ENCODE results near the gene TP63.

TP63 gene

GRCh38 chr3:189714991-189715961 is 84.1 kb downstream of the TP63 start:
- no peak overlapping the region for H3K27ac Mint-ChIP-seq
- H3K27me3 Mint-ChIP-seq = peaks cover 4% of the 10 kb centered on the region
- H3K36me3 Mint-ChIP-seq (ENCODE audit: low read depth) = no peaks in the 10 kb centered on the region
- no peaks in the 10 kb centered on the region for H3K4me1 Mint-ChIP-seq (ENCODE audit: low read depth)
- H3K9me3 Mint-ChIP-seq = no peaks in the 10 kb centered on the region
- H3K4me3 Mint-ChIP-seq = no peak overlapping the region

DNA sequence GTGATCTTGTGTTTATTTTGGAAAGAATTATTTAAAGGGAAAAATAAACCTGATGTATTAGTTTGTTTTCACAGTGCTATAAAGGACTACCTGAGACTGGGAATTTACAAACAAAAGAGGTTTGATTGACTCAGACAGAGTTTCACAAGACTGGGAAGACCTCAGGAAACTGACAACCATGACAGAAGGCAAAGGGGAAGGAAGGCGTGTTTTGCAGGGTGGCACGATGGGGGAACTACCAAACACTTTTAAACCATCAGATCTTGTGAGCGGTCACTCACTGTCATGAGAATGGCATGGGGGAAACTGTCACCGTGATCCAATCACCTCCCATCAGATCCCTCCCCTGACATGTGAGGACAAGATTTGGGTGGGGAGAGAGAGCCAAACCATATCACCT is 87.0 kb downstream of the TP63 start:
- Mint-ChIP-seq H3K4me1 (ENCODE audit: low read depth) (no peaks in the 10 kb centered on the region), H3K9me3 (no peaks in the 10 kb centered on the region), H3K27ac (no peak overlapping the region), H3K36me3 (ENCODE audit: low read depth) (no peaks in the 10 kb centered on the region), H3K27me3 (peaks cover 4% of the 10 kb centered on the region), H3K4me3 (no peak overlapping the region)

DNA sequence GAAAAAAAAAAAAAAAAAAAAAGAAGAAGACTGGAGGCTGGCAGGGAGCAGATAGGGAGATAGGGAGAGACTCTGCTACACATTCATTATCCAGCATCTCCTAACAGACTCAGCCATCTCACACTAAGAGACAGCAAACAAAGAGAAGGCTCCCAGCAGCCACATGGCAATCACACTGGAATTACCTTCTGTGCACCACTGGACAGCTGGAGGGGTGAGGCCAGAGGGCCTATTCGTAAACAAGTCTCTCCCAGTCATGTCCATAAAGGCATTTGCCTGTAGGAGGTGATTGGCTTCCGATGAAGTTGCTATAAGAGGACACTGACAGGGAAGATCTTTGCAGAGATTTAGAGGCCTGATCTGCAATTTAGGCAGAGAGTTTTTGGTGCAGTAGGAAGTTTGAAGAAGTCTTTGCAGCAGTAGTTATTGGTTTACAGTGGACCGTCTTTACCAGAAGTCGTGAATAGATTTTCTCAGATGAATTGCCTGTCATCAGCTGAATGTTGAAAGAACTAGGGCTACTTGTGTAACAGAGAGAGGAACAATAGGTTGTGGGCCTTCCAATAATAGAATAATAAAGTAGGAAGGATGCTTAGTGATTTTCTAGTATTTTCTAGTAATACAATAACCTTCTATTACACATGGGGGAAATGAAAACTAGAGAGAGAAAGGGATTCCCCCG is 89.7 kb downstream of the TP63 start:
- Mint-ChIP-seq H3K9me3 (no peaks in the 10 kb centered on the region), H3K4me3 (no peak overlapping the region), H3K27me3 (peaks cover 4% of the 10 kb centered on the region), H3K27ac (no peak overlapping the region), H3K36me3 (ENCODE audit: low read depth) (no peaks in the 10 kb centered on the region), H3K4me1 (ENCODE audit: low read depth) (no peaks in the 10 kb centered on the region)

DNA sequence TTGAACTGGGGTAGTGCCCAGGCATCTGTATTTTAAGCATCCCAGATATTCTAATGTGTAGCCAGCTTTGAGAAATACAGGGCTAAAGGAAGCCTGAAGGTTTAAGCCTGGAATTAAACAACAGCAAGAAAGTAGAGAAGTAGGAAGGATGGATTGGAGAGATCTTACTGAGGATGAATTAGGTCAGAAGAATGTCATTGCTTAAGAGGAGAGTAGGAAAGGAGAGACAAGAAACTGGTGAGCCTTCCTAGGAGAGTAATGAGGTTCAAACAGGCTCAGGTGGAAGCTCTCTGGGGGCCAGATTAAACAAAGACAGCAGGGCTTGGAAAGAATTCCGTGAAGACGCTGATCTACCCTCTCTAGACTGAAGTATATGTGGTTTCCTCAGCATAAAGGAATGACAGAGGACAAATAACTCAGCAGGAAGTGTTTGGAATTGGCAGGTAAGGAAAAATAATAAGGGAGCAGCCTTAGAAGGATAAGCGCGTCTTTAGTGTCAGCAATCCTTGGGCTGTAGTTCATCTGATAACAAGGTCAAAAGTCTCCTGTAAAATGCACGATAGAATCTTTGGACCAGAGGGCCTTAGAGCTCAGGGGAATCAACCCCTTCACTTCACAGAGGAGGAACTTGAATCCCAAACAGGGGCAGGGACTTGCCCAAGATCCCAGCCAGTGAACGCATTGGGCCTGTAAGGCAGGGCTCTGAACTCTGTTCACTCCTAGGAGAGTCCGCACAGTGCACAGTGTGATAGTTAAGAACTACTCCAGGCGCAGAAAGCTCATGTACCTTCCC is 90.9 kb downstream of the TP63 start:
- Mint-ChIP-seq H3K9me3 (no peaks in the 10 kb centered on the region), H3K4me3 (no peak overlapping the region), H3K36me3 (ENCODE audit: low read depth) (no peaks in the 10 kb centered on the region), H3K4me1 (ENCODE audit: low read depth) (no peaks in the 10 kb centered on the region), H3K27ac (no peak overlapping the region), H3K27me3 (peaks cover 4% of the 10 kb centered on the region)

DNA sequence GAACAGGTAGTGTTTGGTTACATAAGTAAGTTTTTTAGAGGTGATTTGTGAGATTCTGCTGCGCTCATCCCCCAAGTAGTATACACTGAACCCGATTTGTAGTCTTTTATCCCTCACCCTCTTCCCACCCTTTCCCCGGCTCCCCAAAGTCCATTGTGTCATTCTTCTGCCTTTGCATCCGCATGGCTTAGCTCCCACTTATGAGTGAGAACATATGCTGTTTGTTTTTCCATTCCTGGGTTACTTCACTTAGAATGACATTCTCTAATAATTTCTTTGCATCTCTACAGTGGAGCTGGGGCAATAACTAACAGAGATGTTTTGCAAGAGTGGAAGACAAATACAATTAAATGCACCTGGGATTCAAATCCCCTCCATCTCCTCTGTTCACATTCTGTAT is 93.2 kb downstream of the TP63 start:
- Mint-ChIP-seq H3K27ac (no peak overlapping the region), H3K27me3 (no peaks in the 10 kb centered on the region), H3K9me3 (no peaks in the 10 kb centered on the region), H3K4me1 (ENCODE audit: low read depth) (no peaks in the 10 kb centered on the region), H3K36me3 (ENCODE audit: low read depth) (no peaks in the 10 kb centered on the region), H3K4me3 (no peak overlapping the region)

GRCh38 chr3:189726277-189726676 is 95.1 kb downstream of the TP63 start:
- Mint-ChIP-seq H3K4me1 (ENCODE audit: low read depth) (no peaks in the 10 kb centered on the region), H3K4me3 (no peak overlapping the region), H3K27me3 (no peaks in the 10 kb centered on the region), H3K9me3 (no peaks in the 10 kb centered on the region), H3K36me3 (ENCODE audit: low read depth) (no peaks in the 10 kb centered on the region), H3K27ac (no peak overlapping the region)

- no peak overlapping the region for H3K4me3 Mint-ChIP-seq
- H3K36me3 Mint-ChIP-seq (ENCODE audit: low read depth) = no peaks in the 10 kb centered on the region
- no peaks in the 10 kb centered on the region for H3K9me3 Mint-ChIP-seq
- H3K27me3 Mint-ChIP-seq = no peaks in the 10 kb centered on the region
- no peaks in the 10 kb centered on the region for H3K4me1 Mint-ChIP-seq (ENCODE audit: low read depth)
- no peak overlapping the region for H3K27ac Mint-ChIP-seq
These were observed 96.0 kb downstream of the TP63 start for GRCh38 chr3:189727158-189727557.

DNA sequence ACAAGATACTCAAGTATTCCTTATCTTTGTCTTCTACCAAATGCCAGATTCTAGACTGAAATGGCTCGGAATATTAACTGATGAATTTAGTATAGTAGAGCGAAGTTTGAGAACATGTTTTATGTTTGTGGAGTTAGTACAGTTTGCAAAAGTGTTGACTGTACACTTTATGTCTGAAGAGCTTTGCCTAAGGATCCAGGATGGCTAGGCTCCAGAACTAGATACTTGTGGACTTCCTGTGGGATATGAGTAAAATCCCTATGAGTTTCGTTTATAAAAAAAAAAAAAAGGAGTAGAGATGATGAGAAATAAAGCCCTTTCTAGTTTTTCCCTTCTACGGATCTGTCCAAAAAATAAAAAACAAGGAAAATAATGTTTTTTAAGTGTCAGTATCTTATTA is 96.7 kb downstream of the TP63 start:
- H3K9me3 Mint-ChIP-seq = no peaks in the 10 kb centered on the region
- no peak overlapping the region for H3K27ac Mint-ChIP-seq
- no peaks in the 10 kb centered on the region for H3K36me3 Mint-ChIP-seq (ENCODE audit: low read depth)
- no peaks in the 10 kb centered on the region for H3K27me3 Mint-ChIP-seq
- no peaks in the 10 kb centered on the region for H3K4me1 Mint-ChIP-seq (ENCODE audit: low read depth)
- no peak overlapping the region for H3K4me3 Mint-ChIP-seq

DNA sequence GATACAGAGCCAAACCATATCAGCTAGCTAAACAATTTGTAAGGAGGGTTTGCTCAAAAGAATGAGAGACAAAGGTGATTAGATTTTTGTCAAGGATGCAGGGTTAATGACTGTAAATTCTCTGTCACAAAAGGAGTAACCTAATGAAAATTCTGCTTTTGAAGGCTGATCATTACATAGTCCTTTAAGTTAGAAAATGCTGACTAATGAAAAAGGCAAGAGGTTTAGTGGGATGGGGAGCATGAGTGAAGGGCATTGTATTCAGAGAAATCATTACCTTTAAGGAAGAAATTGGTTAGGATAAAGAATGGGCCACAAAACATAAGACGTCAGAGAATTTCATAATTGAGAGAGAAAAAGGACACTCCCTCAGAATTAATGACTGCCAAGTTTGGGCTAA is 97.7 kb downstream of the TP63 start:
- no peaks in the 10 kb centered on the region for H3K36me3 Mint-ChIP-seq (ENCODE audit: low read depth)
- H3K9me3 Mint-ChIP-seq = no peaks in the 10 kb centered on the region
- no peak overlapping the region for H3K27ac Mint-ChIP-seq
- no peaks in the 10 kb centered on the region for H3K4me1 Mint-ChIP-seq (ENCODE audit: low read depth)
- H3K4me3 Mint-ChIP-seq = no peak overlapping the region
- H3K27me3 Mint-ChIP-seq = no peaks in the 10 kb centered on the region

GRCh38 chr3:189734061-189734460 is 102.9 kb downstream of the TP63 start:
- no peaks in the 10 kb centered on the region for H3K4me1 Mint-ChIP-seq (ENCODE audit: low read depth)
- no peaks in the 10 kb centered on the region for H3K36me3 Mint-ChIP-seq (ENCODE audit: low read depth)
- H3K9me3 Mint-ChIP-seq = no peaks in the 10 kb centered on the region
- H3K27ac Mint-ChIP-seq = no peak overlapping the region
- no peak overlapping the region for H3K4me3 Mint-ChIP-seq
- H3K27me3 Mint-ChIP-seq = peaks cover 10% of the 10 kb centered on the region

GRCh38 chr3:189735913-189736312 is 104.7 kb downstream of the TP63 start:
- peaks cover 10% of the 10 kb centered on the region for H3K27me3 Mint-ChIP-seq
- no peak overlapping the region for H3K4me3 Mint-ChIP-seq
- no peaks in the 10 kb centered on the region for H3K4me1 Mint-ChIP-seq (ENCODE audit: low read depth)
- H3K27ac Mint-ChIP-seq = no peak overlapping the region
- no peaks in the 10 kb centered on the region for H3K36me3 Mint-ChIP-seq (ENCODE audit: low read depth)
- no peaks in the 10 kb centered on the region for H3K9me3 Mint-ChIP-seq

DNA sequence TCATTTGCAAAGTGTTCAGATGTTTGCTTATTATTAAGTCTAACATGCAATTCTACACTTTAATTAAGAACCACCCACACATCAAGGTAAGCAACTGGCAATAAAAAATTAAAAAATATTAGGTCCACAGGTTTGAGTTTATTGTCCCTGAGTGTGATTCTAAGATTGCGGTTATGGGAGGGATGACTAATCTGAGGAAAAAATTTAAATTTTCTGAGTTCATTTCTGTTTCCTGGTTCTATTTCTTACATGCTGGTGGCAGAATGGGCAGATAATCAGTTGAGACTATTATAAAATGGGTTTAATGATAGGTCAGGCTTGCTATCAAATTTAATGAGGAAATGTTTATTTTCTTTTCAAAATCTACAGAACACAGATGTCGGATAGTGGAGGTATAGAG is 105.9 kb downstream of the TP63 start:
- H3K36me3 Mint-ChIP-seq (ENCODE audit: low read depth) = no peaks in the 10 kb centered on the region
- H3K27me3 Mint-ChIP-seq = peaks cover 10% of the 10 kb centered on the region
- no peaks in the 10 kb centered on the region for H3K4me1 Mint-ChIP-seq (ENCODE audit: low read depth)
- H3K4me3 Mint-ChIP-seq = no peak overlapping the region
- no peak overlapping the region for H3K27ac Mint-ChIP-seq
- H3K9me3 Mint-ChIP-seq = no peaks in the 10 kb centered on the region

DNA sequence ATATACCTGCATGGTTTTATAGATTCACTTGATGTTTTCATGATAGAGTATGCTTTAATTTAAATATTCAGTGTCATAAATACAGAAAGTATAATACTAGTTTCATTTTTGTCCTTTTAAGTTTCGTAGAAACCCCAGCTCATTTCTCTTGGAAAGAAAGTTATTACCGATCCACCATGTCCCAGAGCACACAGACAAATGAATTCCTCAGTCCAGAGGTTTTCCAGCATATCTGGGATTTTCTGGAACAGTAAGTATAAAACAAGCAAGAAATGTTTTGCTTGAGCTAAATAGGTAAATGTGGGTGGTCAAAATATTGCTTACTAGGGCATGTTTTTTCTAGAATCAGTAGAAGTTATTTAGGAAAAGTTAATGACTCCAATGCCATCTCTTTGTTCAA is 106.4 kb downstream of the TP63 start:
- Mint-ChIP-seq H3K4me3 (no peak overlapping the region), H3K27me3 (peaks cover 10% of the 10 kb centered on the region), H3K4me1 (ENCODE audit: low read depth) (no peaks in the 10 kb centered on the region), H3K36me3 (ENCODE audit: low read depth) (no peaks in the 10 kb centered on the region), H3K27ac (no peak overlapping the region), H3K9me3 (no peaks in the 10 kb centered on the region)

DNA sequence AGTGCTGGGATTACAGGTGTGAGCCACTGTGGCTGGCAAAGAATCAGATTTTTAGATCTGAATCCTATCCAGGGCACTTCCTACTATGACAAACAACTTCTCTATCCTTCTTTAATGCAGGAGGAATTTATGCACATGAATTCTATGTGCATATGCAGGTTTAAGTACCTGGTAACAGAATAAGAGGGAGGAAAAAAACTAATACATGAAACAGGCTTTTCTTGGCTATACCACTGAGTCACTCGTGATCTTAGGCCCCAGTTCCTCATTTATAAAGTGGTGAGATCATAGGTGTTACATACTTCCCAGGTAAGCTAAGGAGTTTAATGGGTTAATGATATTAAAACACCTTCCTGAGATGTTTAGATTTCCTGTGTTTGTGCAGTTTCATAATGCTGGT is 108.2 kb downstream of the TP63 start:
- Mint-ChIP-seq H3K4me1 (ENCODE audit: low read depth) (no peaks in the 10 kb centered on the region), H3K36me3 (ENCODE audit: low read depth) (no peaks in the 10 kb centered on the region), H3K27me3 (peaks cover 10% of the 10 kb centered on the region), H3K27ac (no peak overlapping the region), H3K9me3 (no peaks in the 10 kb centered on the region), H3K4me3 (no peak overlapping the region)

DNA sequence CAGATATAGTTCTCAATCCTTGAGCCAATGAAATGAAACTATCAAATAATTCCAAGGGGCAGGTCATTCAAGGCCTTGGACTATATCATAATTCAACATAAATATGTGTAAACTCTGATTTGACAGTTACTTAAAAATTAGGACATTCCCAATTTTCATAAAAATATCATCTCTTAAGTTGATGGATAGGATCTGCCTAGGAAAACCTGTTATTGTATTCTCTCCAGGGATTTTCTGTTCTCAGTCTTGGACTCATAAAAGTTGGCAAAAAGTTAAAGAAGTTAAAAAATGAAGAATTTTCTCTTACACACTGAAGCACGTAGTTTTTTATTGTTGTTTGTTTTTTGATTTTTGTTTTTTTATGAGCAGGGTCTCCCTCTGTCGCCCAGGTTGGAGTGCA is 109.0 kb downstream of the TP63 start:
- Mint-ChIP-seq H3K36me3 (ENCODE audit: low read depth) (no peaks in the 10 kb centered on the region), H3K27ac (no peak overlapping the region), H3K4me1 (ENCODE audit: low read depth) (no peaks in the 10 kb centered on the region), H3K27me3 (peaks cover 5% of the 10 kb centered on the region), H3K4me3 (no peak overlapping the region), H3K9me3 (peaks cover 6% of the 10 kb centered on the region)

Data from stimulated activated naive CD8-positive, alpha-beta T cell treated with anti-CD3 and anti-CD28 coated beads, Interleukin-15, Interleukin-2, amounts not matched to agents 100 ng/mL and 50 ng/mL, for 24 hours (primary cell).